K562 (cell line): Measurements from ENCODE around the gene PAIP1. TPM values are rescaled to one million over a fixed set of nuclear protein-coding genes. Genes with fewer than 3 reads are reported as not detected.

ENCODE experiments used
- IRF1 ChIP-seq: sonication (generic); formaldehyde crosslinking; IDR thresholded peaks from 2 replicates; pipeline ENCODE4 v1.8.0; 2022; ENCODE audit warnings: missing genetic modification reagents, mild to moderate bottlenecking, borderline replicate concordance
- NUFIP1 ChIP-seq: fragments of 450-650 bp; IDR thresholded peaks from 2 replicates; pipeline ENCODE4 v1.6.1; 2018; ENCODE audit not compliant: partially characterized antibody
- REST ChIP-seq, 2 experiments: fragments of 450-650 bp; formaldehyde crosslinking in 1 of 2; IDR thresholded peaks; 2 replicates each; pipeline versions ENCODE4 v1.4.0 to v1.6.1; 2014 to 2020; ENCODE audit warnings: mild to moderate bottlenecking in 2 of 2, borderline replicate concordance in 1 of 2, low read depth in 1 of 2
- RHOXF2B ChIP-seq: fragments of 250-450 bp; sonication (Bioruptor Pico); conservative IDR thresholded peaks from 2 replicates; pipeline ENCODE4 v1.5.1; 2021
- RNF219 ChIP-seq: fragments of 250-450 bp; sonication (Bioruptor Pico); IDR thresholded peaks from 2 replicates; pipeline ENCODE4 v1.5.0; 2022; ENCODE audit warnings: mild to moderate bottlenecking
- TFE3 ChIP-seq: fragments of 450-650 bp; formaldehyde crosslinking; IDR thresholded peaks from 2 replicates; pipeline ENCODE4 v1.4.0; 2020; ENCODE audit warnings: mild to moderate bottlenecking, mixed read lengths
- TSC22D4 ChIP-seq: fragments of 450-650 bp; IDR thresholded peaks from 2 replicates; pipeline ENCODE4 v1.6.1; 2016; ENCODE audit warnings: missing genetic modification characterization, missing biosample characterization, control low read depth
- ZNF3 ChIP-seq: fragments of 250-450 bp; sonication (Bioruptor Pico); IDR thresholded peaks from 2 replicates; pipeline ENCODE4 v1.5.0; 2021; ENCODE audit warnings: mild to moderate bottlenecking, moderate library complexity
- polyA plus RNA-seq, 8 experiments: library from polyadenylated mRNA; depleted of rRNA in 4 of 8; stranded (reverse) in 5 of 8; unstranded in 3 of 8; fragments of >200 nt; fragmentation: Nextera tagmentation in 2 of 8; fragmentation: Illumina TruSeq in 1 of 8; extraction: Ambion mirVana in 2 of 8; extraction: Trizol in 1 of 8; gene quantifications; 2 replicates each; pipeline versions ENCODE4 v1.2.1 to v1.2.3, GENCODE V29; 2011 to 2014; ENCODE audit warnings: inconsistent platforms in 1 of 8, missing spikeins in 1 of 8
- total RNA-seq, 7 experiments: library from RNA; depleted of rRNA in 6 of 7; stranded (reverse); fragments of >200 nt in 6 of 7; fragmentation: Illumina TruSeq in 2 of 7; extraction: Trizol in 2 of 7; gene quantifications; 2 replicates each; pipeline versions ENCODE4 v1.2.1 to v1.2.3, GENCODE V29; 2011 to 2021; ENCODE audit warnings: low replicate concordance in 1 of 7
- TF ChIP-seq, protein P1 (sequence below): fragments of 150-350 bp; IDR thresholded peaks from 2 replicates; pipeline ENCODE4 v1.6.1; 2014; ENCODE audit warnings: low read depth, mild to moderate bottlenecking, low read length, borderline replicate concordance

The PAIP1 gene
- total and polyA plus RNA-seq, 9 of the 15 experiments (the other 6 are each of a cell fraction or from before 2014, with no cell fraction given) = 51.7 to 181 (median 102) TPM

DNA sequence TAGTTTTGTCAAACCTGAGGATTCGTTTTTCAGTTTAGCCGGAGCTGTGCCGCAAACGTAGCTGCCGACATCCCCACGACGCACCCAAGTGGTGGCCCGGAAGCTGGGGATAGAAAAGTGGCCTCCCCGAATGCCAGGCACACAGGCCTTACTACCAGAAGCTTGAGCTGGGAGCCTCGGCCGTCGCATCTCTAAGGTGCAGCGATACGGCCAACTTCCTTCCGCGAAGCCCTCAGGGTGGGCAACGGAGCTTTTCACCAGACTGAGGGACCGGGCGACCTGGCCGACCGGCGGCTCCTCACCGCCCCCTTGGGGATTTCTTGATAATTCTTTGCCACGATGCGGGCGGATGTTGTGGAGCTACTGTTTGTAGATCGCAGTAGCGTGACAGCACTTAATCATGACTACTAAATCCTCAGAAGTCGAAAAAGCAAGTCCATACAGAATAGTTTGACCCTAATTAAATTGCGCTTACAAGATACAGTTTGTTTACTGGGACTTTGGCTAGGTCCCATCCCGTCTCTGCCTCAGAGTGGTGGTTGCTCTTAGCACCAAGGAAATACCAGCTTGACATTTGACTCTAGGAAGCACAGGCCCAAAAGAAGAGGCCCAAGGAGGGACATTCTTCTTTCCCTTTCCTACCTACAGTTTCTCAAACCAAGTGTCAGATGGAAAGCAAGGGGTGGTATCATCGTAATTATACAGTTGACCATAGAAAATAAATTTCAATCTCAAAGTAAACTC, 72.6 kb downstream of the PAIP1 start (continued):
- no peak; the same call in 1 of the 2 replicates for TF ChIP-seq ZNF3 (CRISPR knock-in tag)
- TF ChIP-seq RNF219 (CRISPR knock-in tag) = no peak
- no peak for TF ChIP-seq NUFIP1
- TF ChIP-seq REST (IDR thresholded peaks at IDR 0.05; ENCODE audit: borderline replicate concordance) = peak; percentile 58; the same call in 1 of the 2 replicates
- no peak for TF ChIP-seq REST (CRISPR knock-in tag; IDR thresholded peaks at IDR 0.05; ENCODE audit: low read depth)
- no peak for TF ChIP-seq TFE3
- TF ChIP-seq TSC22D4 (tag) = no peak
- TF ChIP-seq, protein P1, sequence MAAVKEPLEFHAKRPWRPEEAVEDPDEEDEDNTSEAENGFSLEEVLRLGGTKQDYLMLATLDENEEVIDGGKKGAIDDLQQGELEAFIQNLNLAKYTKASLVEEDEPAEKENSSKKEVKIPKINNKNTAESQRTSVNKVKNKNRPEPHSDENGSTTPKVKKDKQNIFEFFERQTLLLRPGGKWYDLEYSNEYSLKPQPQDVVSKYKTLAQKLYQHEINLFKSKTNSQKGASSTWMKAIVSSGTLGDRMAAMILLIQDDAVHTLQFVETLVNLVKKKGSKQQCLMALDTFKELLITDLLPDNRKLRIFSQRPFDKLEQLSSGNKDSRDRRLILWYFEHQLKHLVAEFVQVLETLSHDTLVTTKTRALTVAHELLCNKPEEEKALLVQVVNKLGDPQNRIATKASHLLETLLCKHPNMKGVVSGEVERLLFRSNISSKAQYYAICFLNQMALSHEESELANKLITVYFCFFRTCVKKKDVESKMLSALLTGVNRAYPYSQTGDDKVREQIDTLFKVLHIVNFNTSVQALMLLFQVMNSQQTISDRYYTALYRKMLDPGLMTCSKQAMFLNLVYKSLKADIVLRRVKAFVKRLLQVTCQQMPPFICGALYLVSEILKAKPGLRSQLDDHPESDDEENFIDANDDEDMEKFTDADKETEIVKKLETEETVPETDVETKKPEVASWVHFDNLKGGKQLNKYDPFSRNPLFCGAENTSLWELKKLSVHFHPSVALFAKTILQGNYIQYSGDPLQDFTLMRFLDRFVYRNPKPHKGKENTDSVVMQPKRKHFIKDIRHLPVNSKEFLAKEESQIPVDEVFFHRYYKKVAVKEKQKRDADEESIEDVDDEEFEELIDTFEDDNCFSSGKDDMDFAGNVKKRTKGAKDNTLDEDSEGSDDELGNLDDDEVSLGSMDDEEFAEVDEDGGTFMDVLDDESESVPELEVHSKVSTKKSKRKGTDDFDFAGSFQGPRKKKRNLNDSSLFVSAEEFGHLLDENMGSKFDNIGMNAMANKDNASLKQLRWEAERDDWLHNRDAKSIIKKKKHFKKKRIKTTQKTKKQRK = no peak
- no peak for TF ChIP-seq RHOXF2B (CRISPR knock-in tag)
- TF ChIP-seq IRF1 = no peak
